Measurements from ENCODE around the gene TM2D1. TPM values are rescaled to one million over a fixed set of nuclear protein-coding genes. Genes with fewer than 3 reads are reported as not detected.
"Not testable (repeated sequence)": the region's sequence is repeated elsewhere in the genome, so short reads cannot be mapped to it uniquely, and the experiment has no call there.

Gene TM2D1
- total and polyA plus RNA-seq, 9 donors = 34.6 to 68.0 (median 48.4) TPM

GRCh38 chr1:61741711-61742619 is 17.0 kb upstream of the TM2D1 start, which contains the start of gene PATJ:
TSS of gene PATJ (plus strand) at chr1:61742480. CDS start at chr1:61762893, 20,413 bp downstream.
- WGBS, 3 donors = 3 to 4% (median 4%) methylated on average over 37 to 54 of the region's 54 CpGs
- intact Hi-C loops (cut with DNase I) = loop anchor here in 1 of 4 donors (5.0 kb wide), 1 partner anchor 100 kb away; no protein-coding TSS in a partner anchor
- Histone ChIP-seq H3K27ac (peak within 1 kb of the TSS; percentile 96 to 99), H3K9me3 (no peaks in the 10 kb centered on the region), H3K27me3 (no peaks in the 10 kb centered on the region), H3K4me3 (peak within 1 kb of the TSS; percentile 83), H3K36me3 (no peaks in the 10 kb centered on the region), H3K4me1 (ENCODE audit: insufficient read depth) (no peaks in the 10 kb centered on the region)
- TF ChIP-seq EP300 (IDR thresholded peaks at IDR 0.05) (no peak), CTCF (IDR thresholded peaks at IDR 0.05) (no peak), POLR2A (IDR thresholded peaks at IDR 0.05) (no peak)
- DNase-seq = peak; percentile 71 to 84 (median 81)

GRCh38 chr1:61740751-61741700 is 16.1 kb upstream of the TM2D1 start:
- H3K4me3 ChIP-seq = peak overlapping the region; percentile 83
- intact Hi-C loops (cut with DNase I) = loop anchor here in 2 of 4 donors (1.0 to 5.0 kb wide), 2 partner anchors 16 to 99 kb away; partner anchors contain the start of gene TM2D1 (in 1 of the 2)
- H3K27me3 ChIP-seq = no peaks in the 10 kb centered on the region
- no peak for TF ChIP-seq EP300 (IDR thresholded peaks at IDR 0.05)
- TF ChIP-seq CTCF (IDR thresholded peaks at IDR 0.05) = no peak
- no peak for TF ChIP-seq POLR2A (IDR thresholded peaks at IDR 0.05)
- WGBS, 3 donors = 91 to 94% (median 92%) methylated on average over 19 of the region's 19 CpGs
- H3K27ac ChIP-seq = peak overlapping the region; percentile 96 to 99
- H3K9me3 ChIP-seq = no peaks in the 10 kb centered on the region
- no peaks in the 10 kb centered on the region for H3K36me3 ChIP-seq
- no peaks in the 10 kb centered on the region for H3K4me1 ChIP-seq (ENCODE audit: insufficient read depth)
- peak in 2 of 5 donors; percentile 33 to 41 for DNase-seq

GRCh38 chr1:61732726-61733125 is 7.8 kb upstream of the TM2D1 start:
- TF ChIP-seq EP300 (IDR thresholded peaks at IDR 0.05) (no peak), POLR2A (IDR thresholded peaks at IDR 0.05) (no peak), CTCF (IDR thresholded peaks at IDR 0.05) (no peak)
- WGBS, 3 donors = 55 to 62% (median 61%) methylated on average over 3 of the region's 3 CpGs
- no peaks in the 10 kb centered on the region for H3K4me1 ChIP-seq (ENCODE audit: insufficient read depth)

GRCh38 chr1:61730679-61731078 is 5.7 kb upstream of the TM2D1 start:
- DNase-seq; H3K27me3 ChIP-seq; intact Hi-C loops (cut with DNase I); H3K4me3 ChIP-seq; H3K9me3 ChIP-seq; H3K36me3 ChIP-seq; H3K27ac ChIP-seq; H3K4me1 ChIP-seq (ENCODE audit: insufficient read depth): not testable (repeated sequence)
- WGBS, 3 donors = 0 to 62% (median 53%) methylated on average over 1 of the region's 1 CpG

More at GRCh38 chr1:61732726-61733125, 7.8 kb upstream of the TM2D1 start:
- Histone ChIP-seq H3K36me3 (no peaks in the 10 kb centered on the region), H3K9me3 (no peaks in the 10 kb centered on the region), H3K27me3 (no peaks in the 10 kb centered on the region), H3K27ac (no peak overlapping the region), H3K4me3 (no peak overlapping the region)
- DNase-seq = no peak
- intact Hi-C loops (cut with DNase I) = no loop called here

All from ovary (tissue), 9 donors.